ENCODE data around the gene C6.

- TF ChIP-seq CTCF (IDR thresholded peaks at IDR 0.05) (no peak), EZH2 (IDR thresholded peaks at IDR 0.05; ENCODE audit: borderline replicate concordance, insufficient read depth, low read depth, low read length, poor library complexity, severe bottlenecking) (no peak)
Measured at GRCh38 chr5:41214182-41214581, 850 bp upstream of the C6 start.
